HG03175 (cell line): Measurements from ENCODE around the gene ADAM23.
A peak's percentile ranks its signal among the peaks of the same experiment; 100 is the strongest.

Source experiments
- ATAC-seq: cut with Tn5 transposase; IDR thresholded peaks from one replicate; pipeline ENCODE4 v1.9.1; 2021; ENCODE audit warnings: mild to moderate bottlenecking, moderate library complexity; ENCODE audit not compliant: unreplicated experiment

The ADAM23 gene

DNA sequence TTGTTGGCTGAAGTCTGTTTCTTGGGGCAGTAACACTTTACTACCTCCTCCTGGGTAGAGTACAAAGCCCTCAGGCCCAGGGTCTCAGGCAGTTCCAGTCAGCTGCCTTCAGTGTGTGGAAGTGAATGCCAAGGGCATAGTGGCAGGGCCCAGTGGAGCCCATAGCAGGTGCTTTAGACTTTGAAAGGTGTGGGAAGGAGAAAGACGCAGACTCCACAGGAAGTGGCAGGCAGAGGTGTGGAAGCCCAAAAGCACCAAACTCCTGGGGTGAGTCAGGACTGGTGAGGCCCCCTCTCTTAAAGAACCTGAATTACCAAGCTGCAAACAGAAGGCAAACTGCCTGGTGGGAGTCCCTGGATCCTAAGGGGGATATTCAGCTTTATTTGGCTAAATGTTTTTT lies 45.3 kb downstream of the ADAM23 start:
- no peak for ATAC-seq

DNA sequence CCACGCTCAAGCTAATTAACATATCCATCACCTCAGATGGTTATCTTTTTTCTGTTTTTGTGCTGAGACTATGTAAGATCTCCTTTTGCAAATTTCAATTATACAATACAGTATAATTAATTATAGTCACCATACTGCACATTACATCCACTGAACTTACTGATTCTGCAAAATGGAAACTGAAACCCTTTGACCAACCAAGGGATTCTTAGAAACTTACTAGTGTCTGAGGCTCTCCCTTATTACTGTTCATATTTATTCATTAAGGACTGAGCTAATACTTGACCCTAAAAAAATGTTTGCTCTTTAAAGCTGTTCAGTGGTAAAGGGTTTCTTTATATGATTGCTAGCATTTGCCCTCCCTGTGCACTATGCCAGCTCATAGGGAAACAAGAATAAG lies 50.7 kb downstream of the ADAM23 start:
- no peak for ATAC-seq

DNA sequence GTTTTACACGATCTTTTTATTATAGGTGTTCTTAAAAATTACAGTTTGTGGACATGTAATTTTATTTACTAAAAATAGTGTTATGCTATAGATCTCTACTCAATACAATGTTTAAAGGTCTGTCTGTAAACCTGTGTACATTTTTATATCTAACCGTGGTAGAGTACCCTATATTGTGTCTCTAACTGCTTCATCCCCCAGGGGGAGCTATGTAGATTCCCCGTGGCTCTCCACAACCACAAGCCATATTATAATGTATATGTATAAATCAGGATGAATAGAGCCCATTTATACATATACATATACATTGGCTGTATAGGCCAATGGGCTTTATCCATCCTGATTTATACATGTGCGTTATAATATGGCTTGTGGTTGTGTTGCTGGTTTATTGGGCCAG lies 59.4 kb downstream of the ADAM23 start:
- no peak for ATAC-seq

DNA sequence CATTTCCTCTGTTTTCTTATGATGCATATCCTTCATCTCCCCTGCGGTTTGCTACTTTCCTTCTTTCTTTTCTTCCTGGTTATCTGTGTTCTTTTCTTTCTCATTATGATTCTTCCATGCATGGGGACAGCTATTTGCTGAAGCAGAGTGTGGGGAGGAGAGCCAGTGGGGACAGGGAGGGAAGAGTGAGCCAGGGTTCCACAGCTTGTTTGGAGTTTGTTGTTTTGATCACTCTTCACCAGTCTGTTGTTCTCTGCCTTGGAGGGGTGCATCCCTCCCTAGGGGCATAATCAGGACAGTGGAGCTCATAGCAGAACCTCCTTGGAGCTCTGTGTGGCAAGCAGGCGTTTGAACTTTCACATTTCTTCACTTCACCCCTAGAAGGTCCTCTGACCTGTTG lies 68.0 kb downstream of the ADAM23 start:
- no peak for ATAC-seq

DNA sequence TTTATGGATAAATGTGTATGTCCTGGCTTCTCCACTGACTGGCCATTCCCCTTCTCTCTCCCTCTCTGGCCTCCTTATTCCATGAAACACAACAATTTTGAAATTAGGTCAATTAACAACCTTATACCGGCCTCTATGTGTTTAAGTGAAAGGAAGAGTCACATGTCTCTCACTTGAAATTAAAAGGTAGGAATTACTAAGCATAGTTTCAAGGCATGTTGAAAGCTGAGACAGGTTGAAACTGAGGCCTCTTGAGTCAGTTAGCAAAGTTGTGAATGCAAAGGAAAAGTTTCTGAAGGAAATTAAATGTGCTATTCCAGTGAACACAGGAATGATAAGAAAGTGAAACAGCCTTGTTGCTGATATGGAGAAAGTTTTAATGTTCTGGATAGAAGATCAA lies 69.7 kb downstream of the ADAM23 start:
- ATAC-seq = no peak

DNA sequence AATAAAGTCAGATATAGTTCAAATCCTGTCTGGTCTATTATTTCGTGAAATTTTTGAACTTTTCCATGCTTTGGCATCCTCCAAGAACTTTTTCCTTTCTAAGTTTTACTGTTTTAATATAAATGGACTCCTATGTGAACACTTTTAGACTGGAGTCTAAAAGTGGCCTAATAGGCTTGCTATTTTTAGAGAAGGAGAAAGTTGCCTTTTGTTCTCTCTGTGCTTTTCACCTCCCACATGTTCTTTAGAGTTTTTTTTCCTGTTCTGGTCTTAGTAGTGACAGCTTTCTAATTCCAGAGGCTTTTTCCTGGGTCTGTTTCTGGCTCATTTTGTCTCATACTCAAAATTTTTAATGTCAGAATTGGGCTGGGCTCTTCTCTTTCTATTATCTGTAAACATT lies 72.2 kb downstream of the ADAM23 start:
- ATAC-seq = no peak

- ATAC-seq = no peak
Observed at GRCh38 chr2:206518997-206519396, 75.7 kb downstream of the ADAM23 start.

DNA sequence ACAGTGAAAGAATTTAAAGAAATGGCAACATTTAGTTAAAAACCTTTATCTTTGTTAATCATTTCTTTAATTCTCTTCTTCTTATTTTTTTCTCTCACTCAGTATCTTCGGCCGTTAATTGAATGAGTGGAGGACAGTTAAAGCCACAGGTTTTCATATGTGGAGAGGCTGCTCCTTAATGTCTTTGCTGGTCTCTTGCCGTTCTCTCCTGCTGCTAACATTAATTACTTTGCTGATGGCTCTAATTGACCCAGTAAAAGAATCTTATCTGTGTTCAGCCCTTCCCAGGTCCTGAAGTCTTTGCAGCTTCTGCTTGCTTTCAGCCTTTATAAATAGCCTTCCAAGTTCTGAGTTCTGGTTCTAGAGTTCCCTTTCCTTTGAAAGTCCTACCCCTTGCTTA lies 77.1 kb downstream of the ADAM23 start:
- ATAC-seq = no peak

GRCh38 chr2:206521115-206521514 lies 77.8 kb downstream of the ADAM23 start:
- ATAC-seq = no peak

- ATAC-seq = no peak
Observed at GRCh38 chr2:206521612-206522011, 78.3 kb downstream of the ADAM23 start.

DNA sequence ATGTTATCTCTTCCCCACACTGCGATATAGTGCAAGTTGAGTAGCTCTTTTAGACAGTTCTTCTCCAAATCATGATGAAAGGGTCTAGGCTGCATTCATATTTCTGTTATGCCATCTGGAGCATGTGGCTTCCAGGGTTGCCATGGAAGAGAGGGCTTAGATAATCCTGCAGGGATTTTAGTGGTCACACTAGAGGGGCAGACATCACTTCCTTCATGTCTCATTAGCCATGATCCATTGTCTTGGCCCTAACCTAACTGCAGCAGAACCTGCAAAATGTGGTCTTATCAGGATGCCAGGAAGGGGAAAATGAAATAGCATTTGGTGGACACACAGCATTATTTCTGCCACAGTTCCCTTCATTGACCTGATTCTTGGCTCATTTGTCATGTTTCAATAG lies 83.1 kb downstream of the ADAM23 start:
- no peak for ATAC-seq

GRCh38 chr2:206527153-206527552 lies 83.8 kb downstream of the ADAM23 start:
- no peak for ATAC-seq

GRCh38 chr2:206530727-206531126 lies 87.4 kb downstream of the ADAM23 start:
- ATAC-seq = no peak

GRCh38 chr2:206531996-206532543 lies 88.7 kb downstream of the ADAM23 start:
- no peak for ATAC-seq

GRCh38 chr2:206533977-206534376 lies 90.6 kb downstream of the ADAM23 start:
- ATAC-seq = peak; percentile 70

- peak; percentile 54 for ATAC-seq
Observed at GRCh38 chr2:206535260-206535986, 92.1 kb downstream of the ADAM23 start.

- ATAC-seq = no peak
Observed at GRCh38 chr2:206540757-206541156, 97.4 kb downstream of the ADAM23 start.

- ATAC-seq = no peak
Observed at GRCh38 chr2:206543073-206543472, 99.7 kb downstream of the ADAM23 start.

DNA sequence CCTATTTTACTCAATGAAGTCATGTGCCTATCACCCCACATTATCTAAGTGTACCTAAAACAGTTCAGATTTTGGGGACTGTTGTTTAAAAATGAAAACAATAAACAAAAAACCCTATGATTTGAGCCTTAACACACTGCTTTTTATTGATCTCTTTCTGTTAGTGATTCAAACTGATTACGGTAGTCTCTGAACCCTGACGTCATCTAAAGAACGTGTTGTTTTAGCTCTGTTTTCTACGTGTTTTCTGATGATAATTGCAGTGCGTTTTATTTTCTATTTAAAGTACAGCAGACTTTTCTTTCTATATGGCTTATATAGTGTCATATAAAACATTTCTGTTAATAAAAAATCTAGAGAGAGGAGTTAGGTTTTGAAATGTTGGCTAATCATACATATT lies 105.1 kb downstream of the ADAM23 start:
- no peak for ATAC-seq

- no peak for ATAC-seq
Observed at GRCh38 chr2:206555721-206556120, 112.4 kb downstream of the ADAM23 start.

- ATAC-seq = peak; percentile 55
Observed at GRCh38 chr2:206556357-206556949, 113.1 kb downstream of the ADAM23 start.

- no peak for ATAC-seq
Observed at GRCh38 chr2:206557321-206557720, 114.0 kb downstream of the ADAM23 start.

- no peak for ATAC-seq
Observed at GRCh38 chr2:206558492-206558891, 115.2 kb downstream of the ADAM23 start.
